Measurements from ENCODE around the gene ATP6V1B1. TPM values are rescaled to one million over a fixed set of nuclear protein-coding genes. Genes with fewer than 3 reads are reported as not detected.
A peak's percentile ranks its signal among the peaks of the same experiment; 100 is the strongest.

ATP6V1B1 gene
- total and polyA plus RNA-seq, 2 of the 13 experiments (the other 11 are each of a cell fraction or from before 2014, with no cell fraction given) = 0.58 to 1.6 TPM

- TF ChIP-seq ZNF451 (CRISPR knock-in tag; IDR thresholded peaks at IDR 0.05) (0 out of 2 replicates have a peak, but pooled peaks have one; percentile 8), ZNF704 (CRISPR knock-in tag; IDR thresholded peaks at IDR 0.05; ENCODE audit: borderline replicate concordance) (no peak), TAF15 (IDR thresholded peaks at IDR 0.05; ENCODE audit: low read depth, low read length, poor library complexity, severe bottlenecking) (no peak), CBX1 (IDR thresholded peaks at IDR 0.05; ENCODE audit: low read depth) (no peak), BORCS8-MEF2B (CRISPR knock-in tag; IDR thresholded peaks at IDR 0.05) (0 out of 2 replicates have a peak, but pooled peaks have one; percentile 50), ZNF292 (CRISPR knock-in tag; IDR thresholded peaks at IDR 0.05; ENCODE audit: borderline replicate concordance, low read depth) (0 out of 2 replicates have a peak, but pooled peaks have one; percentile 31), GPBP1L1 (CRISPR knock-in tag; IDR thresholded peaks at IDR 0.05) (no peak), ZNF232 (CRISPR knock-in tag; IDR thresholded peaks at IDR 0.05; ENCODE audit: borderline replicate concordance) (no peak), KAT2B (IDR thresholded peaks at IDR 0.05; ENCODE audit: borderline replicate concordance, low read depth, low read length) (no peak), MXD3 (CRISPR knock-in tag; IDR thresholded peaks at IDR 0.05) (no peak; the same call in 1 of the 2 replicates), ZMYM4 (CRISPR knock-in tag; IDR thresholded peaks at IDR 0.05) (no peak), MYC (CRISPR knock-in tag; IDR thresholded peaks at IDR 0.05; ENCODE audit: borderline replicate concordance) (0 out of 2 replicates have a peak, but pooled peaks have one; percentile 16), ZSCAN31 (CRISPR knock-in tag; IDR thresholded peaks at IDR 0.05; ENCODE audit: low read depth) (0 out of 2 replicates have a peak, but pooled peaks have one; percentile 41), TEAD3 (CRISPR knock-in tag; optimal IDR thresholded peaks at IDR 0.05; ENCODE audit: borderline replicate concordance) (peak; percentile 48), EED (CRISPR knock-in tag; IDR thresholded peaks at IDR 0.05) (no peak), KDM4B (CRISPR knock-in tag; IDR thresholded peaks at IDR 0.05) (0 out of 2 replicates have a peak, but pooled peaks have one; percentile 0), ZNF777 (CRISPR knock-in tag; IDR thresholded peaks at IDR 0.05) (no peak), KAT7 (CRISPR knock-in tag; IDR thresholded peaks at IDR 0.05; ENCODE audit: borderline replicate concordance) (no peak), CEBPB (IDR thresholded peaks at IDR 0.05; ENCODE audit: borderline replicate concordance, low read depth, low read length) (peak; percentile 15; the same call in 1 of the 2 replicates), THRA (CRISPR knock-in tag; IDR thresholded peaks at IDR 0.05; ENCODE audit: borderline replicate concordance) (no peak), PCBP2 (optimal IDR thresholded peaks at IDR 0.05; ENCODE audit: low read depth, low read length, poor library complexity, severe bottlenecking) (no peak), HBP1 (CRISPR knock-in tag; IDR thresholded peaks at IDR 0.05; ENCODE audit: low read depth) (no peak), ARNT2 (CRISPR knock-in tag; IDR thresholded peaks at IDR 0.05; ENCODE audit: low read depth) (no peak)
These were observed 71.5 kb downstream of the ATP6V1B1 start (continued) for GRCh38 chr2:71006955-71007799.

All from HepG2 (cell line).